Activated CD4-positive, alpha-beta T cell treated with anti-CD3 and anti-CD28 coated beads for 4 hours (primary cell): Measurements from ENCODE around the gene ATP8B1.
"Not testable (repeated sequence)": the region's sequence is repeated elsewhere in the genome, so short reads cannot be mapped to it uniquely, and the experiment has no call there.

Experiments
- DNase-seq, 2 donors: peaks; one replicate each; pipeline ENCODE4 v3.0.0-alpha.2; 2020

ATP8B1 gene

DNA sequence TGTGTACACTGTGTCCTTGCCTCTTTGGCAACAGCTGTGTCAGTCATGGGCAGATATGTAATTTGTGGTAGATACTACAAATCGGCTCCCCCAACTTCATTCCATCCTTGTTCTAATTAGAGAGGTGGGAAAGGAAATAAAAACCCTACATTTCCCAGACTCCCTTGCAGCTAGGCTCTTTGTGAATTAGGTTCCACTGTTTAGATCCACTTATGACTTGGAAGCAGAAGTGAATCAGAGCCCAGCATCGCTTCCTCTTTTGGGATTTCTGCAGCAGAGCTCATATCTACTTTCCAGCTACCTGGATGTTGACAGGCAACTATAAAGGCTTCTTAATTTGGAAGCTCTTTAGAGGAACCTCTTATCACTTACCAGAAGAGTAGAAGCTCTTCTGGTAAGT, 147.4 kb downstream of the ATP8B1 start:
- DNase-seq: no peak

DNA sequence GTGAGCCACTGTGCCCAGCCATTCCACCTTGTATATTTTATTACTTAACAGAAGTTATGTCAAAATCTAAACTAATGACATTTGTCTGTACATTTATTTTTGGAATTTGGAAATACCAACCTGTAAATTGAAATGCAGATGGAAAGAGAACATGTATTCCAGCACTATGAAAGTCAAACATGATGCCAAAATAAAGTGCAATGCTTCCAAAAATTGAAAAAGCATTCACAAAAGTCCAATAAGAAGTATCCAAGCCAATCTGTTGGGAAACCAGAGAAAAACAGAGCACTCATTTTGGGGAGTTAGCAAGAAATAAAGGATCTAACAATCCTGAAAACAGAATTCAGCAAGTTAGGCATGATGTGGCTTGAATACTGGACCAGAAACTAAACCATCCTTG, 151.2 kb downstream of the ATP8B1 start:
- no peak for DNase-seq

DNA sequence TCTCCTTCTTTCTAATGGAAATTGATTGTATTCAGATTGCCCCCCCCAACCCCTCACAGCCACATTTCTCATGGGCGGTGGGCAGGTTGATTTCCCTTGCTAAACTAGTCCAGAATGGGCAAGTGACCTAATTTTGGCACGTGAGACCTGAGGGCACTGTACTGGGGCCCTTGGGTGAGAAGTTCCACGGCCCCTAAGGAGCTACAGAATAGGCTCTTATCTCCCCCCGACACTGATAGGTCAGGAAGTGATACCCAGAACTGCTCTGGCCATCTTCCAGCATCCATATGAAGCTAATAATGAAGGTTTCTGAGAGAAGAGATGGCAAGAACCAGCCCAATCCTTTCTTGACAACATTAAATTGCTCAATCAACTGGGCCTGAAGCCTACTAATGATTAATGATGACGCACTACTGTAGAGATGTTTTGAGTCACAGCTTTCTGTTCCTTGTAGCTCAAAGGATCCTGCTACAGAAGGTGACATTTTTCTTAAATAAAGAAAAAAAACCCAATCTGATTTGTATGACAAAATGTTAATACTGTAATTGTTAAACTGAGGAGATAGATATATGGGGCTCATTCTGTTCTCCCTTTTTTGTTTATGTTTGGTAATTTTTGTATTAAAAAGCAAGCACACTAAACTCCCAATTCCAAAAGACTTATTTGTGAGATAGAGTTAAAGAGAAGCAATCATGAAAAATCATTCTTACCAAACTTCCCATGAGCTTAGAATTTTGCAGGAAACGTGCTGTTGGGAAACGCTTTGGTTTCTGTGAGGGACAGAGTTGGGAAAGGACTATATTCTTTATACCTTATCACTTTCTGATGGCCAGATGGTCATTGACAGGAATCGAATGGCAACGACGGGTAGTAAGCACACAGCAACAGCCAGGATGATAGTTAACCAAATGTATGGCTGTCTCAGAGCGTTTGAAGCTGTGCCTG, 153.3 kb downstream of the ATP8B1 start:
- DNase-seq: no peak

DNA sequence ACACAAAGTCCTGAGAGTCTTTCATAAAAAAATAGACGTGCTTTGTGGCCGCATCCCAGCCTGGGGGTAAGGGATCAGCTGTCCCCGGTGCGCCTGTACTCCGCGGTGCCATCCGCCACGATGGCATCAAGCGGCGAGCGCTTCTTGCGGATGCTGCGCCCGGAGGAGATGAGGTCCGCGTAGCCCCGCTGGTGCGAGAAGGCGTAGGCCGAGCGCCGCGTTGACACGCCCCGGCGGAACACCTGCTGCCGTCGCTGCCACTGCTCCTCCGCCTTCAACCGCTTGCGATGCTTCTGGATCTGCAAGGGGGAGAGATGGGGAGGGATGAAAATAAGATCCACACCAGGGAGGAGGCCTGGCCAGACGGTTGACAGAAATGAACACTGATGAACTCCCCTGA, 154.7 kb downstream of the ATP8B1 start:
- no peak for DNase-seq

DNA sequence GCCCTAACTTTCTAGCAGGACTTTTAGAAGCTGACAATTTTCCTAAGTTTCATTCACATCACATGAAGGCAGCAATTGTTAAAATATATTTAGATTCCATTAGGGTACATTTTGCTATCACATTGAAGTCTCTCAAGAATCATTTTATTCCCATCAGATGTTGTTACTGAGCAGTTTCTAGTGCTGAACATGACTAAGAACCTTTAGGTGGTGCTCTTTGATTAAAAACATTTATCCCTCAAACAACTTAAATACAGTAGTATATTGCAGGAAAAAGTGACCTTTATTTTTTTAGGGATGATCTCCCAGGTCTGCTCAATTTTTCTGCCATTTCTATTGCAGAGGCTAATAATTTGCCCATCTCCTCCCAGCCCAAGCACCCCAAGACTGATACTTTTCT, 158.6 kb downstream of the ATP8B1 start:
- DNase-seq: no peak

DNA sequence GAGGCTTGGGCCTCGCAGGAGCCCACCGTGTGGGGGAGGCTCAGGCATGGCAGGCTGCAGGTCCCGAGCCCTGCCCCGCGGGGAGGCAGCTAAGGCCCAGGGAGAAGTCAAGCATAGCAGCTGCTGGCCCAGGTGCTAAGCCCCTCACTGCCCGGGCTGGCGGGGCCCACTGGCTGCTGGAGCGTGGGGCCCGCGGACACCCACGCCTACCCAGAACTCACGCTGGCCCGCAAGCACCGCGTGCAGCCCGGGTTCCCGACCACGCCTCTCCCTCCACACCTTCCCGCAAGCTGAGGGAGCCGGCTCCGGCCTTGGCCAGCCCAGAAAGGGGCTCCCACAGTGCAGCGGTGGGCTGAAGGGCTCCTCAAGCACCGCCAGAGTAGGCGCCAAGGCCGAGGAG, 159.4 kb downstream of the ATP8B1 start:
- not testable (repeated sequence) for DNase-seq

DNA sequence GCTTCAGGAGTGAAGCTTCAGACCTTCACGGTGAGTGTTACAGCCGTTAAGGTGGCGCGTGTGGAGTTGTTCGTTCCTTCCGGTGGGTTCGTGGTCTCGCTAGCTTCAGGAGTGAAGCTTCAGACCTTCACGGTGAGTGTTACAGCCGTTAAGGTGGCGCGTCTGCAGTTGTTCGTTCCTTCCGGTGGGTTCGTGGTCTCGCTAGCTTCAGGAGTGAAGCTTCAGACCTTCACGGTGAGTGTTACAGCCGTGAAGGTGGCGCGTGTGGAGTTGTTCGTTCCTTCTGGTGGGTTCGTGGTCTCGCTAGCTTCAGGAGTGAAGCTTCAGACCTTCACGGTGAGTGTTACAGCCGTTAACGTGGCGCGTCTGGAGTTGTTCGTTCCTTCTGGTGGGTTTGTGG, 160.7 kb downstream of the ATP8B1 start:
- DNase-seq: not testable (repeated sequence)

DNA sequence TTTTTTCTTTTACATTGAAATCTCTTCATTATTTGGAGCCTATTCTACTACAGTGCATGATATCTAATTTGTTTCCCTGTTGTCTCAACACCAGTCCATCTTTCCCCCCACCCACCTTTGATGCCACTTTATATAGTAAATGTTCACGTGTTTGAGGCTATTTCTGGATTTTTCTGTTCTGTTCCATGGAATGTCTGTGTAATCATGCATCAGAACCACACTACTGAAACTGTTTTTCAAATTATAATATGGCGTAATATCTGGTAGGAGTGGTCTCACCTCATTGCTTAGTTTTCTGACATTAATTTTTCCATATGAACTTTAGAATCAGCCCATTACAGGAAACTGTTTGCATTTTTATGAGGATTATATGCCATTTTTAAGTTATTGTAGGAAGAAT, 162.4 kb downstream of the ATP8B1 start:
- DNase-seq: no peak

DNA sequence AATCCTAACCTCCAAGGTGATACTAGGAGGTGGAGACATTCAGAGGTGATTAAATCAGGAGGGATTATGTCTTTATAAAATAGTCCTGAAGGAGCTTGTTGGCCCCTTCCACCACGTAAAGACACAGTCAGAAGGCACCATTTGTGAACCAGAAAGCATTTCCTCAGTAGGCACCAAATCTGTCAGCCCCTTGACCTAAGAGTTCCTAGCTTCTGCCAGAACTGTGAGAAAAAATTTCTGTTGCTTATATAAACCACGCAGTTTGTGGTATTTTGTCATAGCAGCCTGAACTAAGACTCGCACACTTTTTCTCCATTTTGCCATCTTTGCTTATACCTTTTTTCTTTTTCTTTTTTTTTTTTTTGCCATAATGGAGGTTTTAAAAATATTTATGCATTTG, 162.9 kb downstream of the ATP8B1 start:
- no peak for DNase-seq

DNA sequence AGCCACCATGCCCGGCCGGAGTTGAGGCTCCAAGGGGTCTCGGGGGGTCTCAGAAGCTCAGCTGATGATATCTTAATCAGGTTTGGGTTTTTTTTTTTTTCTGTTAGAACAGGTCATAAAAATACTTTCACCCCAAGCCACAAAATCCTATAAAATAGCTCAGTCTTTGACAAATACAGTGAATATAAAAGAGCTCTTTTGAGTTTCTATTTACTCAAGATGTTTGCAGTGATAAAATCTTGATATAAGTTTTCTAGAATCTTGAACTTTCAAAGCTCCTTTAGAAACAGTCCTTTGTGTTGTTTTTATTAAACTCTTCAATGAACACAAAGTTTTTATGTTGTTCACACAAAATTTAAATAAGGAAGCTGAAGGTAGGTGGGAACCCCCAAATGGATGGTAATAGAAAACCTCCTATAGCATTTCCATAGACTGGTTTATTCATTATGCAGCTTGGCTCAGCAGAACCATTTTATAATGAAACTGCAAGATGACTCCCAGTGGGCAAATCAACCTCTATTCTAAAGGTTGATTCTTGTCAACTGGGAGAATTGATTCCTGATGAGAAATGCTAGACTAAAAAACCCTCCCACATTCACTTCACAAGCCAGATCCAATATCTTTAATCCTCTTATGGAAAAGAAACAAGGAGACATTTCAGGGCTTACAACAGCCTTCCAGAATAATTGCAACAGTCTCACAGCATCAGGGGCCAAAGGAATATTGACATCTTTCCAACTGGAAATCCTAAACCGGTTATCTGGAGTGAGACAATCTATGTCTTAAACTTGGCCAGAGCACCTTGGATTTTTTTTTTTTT, 167.9 kb downstream of the ATP8B1 start:
- no peak for DNase-seq

DNA sequence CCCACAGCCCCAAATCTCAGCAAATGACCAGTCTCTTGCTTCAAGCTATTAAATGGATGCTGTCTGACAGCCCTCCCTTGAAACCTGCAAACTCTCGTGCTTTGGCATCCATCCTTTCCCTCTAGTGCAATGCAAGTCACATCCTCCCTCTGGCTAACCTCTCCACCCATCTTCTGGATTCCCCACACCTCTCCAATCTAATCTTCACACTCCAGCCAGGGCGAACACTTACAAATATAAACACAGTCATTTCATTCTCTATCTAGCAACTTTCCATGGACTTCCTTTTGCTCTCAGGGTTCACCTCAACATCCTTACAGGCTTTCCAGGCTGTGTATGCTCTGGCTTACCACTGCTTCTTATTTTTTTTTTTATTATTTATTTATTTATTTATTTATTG, 171.4 kb downstream of the ATP8B1 start:
- no peak for DNase-seq

DNA sequence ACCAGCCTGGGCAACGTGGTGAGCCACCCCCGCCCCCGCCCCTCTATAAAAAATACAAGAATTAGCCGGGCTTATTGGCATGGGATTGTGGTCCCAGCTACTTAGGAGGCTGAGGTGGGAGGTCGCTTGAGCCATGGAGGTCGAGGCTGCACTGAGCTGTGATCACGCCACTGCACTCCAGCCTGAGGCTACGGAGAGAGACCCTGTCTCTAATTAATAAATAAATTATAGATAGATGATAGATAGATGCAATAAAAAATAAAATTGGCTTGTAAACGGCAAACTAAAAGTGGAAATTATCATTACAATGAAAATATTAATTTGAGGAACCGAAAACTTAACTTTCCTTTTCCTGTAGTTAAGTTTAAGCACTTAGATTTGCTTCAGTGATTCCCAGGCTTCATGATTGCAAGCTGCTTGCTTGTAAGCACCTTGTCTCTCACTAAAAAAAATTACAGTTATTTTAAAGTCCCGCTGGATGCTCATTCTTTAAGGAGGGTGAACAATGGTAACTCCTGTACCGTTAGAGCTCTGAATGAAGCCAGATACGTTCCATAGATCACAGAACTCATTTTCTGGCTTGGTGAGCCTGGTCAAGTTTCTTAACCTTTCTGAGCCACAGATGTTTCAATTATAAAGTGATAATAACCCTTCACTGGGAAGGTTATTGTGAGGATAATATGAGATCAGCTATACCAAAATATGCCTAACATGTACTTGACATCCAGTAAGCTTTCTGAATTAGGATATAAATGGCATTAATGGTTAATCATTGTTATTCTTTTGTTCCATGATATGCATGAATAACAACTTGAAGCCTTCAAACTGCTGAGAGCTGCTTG, 172.1 kb downstream of the ATP8B1 start:
- DNase-seq: no peak

DNA sequence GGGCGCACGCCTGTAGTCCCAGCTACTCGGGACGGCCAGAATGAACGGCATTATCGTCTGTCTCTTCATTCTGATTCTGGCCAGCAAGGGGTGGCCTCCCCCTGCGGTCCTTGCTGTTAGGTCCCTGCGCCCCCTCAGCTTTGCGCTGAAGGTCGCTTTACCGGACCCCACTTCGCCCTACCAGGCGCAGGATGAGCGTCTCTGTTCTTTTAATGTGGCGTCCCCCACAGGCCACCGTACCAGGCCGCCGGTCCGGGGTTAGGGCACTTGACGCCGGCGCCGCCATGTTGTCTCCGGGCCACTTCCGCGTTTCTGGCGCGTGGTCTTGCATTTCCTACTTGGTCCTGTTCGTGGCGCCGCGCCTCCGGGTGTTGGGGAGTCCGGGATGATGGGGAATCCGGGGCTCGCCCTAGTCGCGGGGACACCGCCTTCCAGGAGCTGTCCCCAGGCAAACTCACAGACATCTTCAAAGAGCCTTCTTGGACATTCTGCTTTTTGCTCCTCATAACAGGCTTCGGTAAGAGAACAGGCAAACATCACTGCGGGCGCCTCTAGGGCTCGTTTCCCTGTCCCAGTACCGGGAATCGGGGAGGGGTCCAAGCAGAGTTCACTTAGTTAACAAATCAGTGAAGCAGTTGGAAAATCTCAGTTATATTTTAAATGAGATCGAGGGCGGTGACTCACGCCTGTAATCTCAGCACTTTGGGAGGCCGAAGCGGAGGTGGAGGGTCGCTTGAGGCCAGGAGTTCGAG, 172.9 kb downstream of the ATP8B1 start:
- peak; percentile 94 to 95 for DNase-seq

DNA sequence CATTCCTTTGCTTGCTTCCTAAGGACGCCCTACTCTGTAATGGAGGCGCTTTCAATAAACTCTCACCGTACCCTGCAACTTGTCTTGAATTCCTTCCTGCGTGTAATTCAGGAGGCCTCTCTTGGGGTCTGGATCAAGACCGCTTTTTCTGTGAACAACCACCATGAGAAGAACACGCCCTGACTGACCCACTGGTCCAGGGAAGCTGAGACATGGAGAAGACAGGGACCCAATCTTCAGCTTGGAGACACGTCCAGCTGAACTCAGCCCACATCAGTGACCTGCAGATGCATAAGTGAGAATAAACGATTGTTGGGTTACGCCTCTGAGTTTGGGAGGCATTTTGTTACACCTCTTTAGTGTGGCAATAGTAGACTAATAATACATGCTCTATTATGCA, 173.7 kb downstream of the ATP8B1 start:
- no peak for DNase-seq

DNA sequence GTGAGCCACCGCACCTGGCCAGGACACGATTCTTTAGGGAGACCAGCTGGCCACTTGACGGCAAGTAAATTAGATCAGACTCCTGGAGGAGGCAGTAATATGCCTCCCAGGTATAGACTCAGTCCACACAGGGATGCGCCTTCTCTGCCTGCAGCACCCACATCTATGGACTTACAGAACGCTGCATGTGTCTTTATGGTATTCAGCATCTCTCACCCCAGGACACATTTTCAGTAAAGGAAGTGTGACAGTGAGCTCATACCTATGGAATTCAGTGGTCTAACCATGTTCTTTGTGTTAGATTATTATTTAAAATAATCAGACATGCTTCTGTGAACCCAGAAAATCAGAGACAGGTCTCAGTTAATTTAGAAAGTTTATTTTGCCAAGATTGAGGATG, 175.6 kb downstream of the ATP8B1 start:
- DNase-seq: no peak

DNA sequence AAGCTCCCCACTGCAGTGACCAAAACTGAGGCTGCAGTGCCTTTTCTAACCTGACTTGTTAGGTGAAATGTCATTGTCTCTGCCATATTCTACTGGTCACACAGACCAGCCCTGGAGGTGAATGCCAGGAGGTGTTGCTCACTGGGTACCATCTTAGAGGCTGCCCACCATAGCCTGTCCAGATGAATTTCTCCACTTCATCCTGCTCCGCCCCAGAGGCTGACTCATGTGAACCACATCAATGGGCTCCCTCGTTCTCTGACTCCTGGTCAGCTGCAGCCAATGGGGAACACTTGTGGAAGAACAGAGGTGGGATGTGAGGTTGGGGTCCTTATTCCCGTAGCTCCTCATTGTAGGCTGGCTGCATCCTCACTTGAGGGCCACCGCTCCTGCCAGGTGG, 178.1 kb downstream of the ATP8B1 start:
- DNase-seq: no peak

DNA sequence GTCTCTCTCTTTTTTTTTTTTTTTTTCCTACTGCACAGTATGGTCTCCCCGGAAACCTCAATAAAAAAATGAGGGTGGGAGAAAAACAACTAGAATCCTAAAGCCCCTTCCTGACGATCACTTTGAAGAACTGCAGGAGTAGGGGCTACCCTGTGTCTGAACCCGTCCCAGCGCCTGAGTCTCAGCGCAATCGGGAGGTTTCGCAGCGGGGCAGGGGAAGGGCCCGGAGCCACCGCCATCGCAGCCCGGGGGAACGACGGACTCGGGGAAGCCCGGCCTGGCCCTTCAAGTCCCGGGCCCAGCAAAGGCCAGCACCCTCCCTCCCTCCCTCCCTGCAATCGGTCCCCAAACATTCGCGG, 181.9 kb downstream of the ATP8B1 start:
- no peak for DNase-seq

DNA sequence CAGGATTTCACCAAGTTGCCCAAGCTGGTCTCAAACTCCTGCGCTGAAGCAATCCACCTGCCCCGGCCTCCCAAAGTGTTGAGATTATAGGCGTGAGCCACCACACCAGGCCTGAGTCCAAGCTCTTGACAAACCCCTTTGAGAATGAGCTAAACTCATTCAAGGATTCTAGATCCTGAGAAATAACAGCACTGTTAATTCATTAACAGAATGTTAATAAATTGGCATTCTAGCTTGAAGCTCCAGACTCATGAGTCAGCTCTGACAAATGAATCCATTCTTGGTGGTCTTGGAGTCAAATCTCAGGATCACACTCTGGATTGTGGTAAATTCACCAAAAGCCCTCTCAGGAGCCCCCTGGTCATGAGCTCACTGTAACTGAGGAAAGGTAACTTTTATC, 183.2 kb downstream of the ATP8B1 start:
- DNase-seq: no peak

DNA sequence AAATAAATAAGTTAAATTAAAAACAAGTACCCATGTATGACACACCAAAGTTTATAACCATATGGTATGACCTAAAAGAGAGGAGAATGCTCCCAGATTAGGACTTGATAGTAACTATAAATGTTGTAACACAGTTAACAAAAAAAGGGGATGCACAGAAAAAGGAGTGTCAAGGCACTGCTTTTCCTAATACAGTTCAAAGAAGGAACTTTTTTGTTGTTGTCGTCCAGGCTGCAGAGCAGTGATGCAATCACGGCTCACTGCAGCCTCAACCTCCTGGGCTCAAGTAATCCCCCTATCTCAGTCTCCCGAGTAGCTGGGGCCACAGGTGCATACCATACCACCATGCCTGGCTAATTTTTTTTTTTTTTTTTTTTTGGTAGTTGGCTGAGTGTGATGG, 184.2 kb downstream of the ATP8B1 start:
- no peak for DNase-seq

DNA sequence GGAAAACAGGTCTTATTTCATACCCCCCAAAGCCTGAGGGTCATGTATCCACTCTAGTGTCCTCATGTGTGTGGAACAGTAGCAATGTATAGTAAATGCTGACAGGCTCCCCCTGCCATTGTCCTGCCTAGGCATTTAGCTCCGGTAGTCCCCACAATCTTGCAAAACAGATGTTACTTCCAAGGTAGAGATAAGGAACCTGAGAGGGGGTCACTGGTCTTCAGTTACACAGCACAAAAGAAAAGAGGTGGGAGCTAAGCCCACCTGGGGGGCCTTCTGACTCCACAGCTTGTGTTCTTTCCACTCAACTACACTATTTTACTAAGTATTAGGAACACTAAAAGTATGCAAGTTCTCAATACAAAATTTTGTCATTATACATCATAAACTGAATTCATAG, 199.2 kb downstream of the ATP8B1 start:
- no peak for DNase-seq
